Measurements from ENCODE around the gene HOXC5.

Gene HOXC5

DNA sequence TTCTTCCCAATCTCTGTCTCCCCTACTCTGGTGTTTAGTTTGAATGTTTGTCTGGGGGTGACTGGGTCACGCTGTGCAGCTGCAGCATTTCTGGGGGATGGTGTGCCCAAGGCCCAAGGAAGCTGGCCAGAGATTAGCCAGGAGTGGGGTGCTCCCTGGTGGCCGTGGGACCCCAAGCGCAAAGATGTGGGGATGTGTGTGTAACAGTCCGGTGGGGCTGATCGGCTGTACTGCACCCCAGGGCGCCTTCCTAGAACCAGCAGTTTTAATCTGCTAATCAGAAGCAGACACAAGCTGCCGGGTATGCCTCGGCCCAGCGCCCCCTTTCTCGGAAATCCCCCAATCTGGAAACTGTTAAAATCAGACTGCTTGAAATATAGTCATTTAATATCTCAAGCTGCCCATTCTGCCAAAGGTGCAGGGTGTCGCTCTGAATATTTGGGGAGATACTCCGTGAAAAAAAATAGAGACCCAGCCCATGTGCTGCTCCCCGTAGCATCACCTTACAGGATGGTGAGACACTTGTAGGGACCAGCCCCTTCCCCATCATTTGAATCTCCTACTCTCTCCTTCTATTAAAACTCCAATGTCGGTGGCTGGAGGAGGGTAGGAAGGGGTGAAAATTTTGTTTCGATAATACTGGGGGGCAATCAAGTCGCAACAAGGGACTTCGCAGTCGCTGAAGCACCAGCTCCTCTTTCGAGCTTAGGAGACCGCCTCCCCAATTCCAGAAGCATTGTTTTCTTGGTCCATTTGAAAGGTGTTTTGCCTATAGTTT lies 28.6 kb upstream of the HOXC5 start:
- H3K4me3 ChIP-seq (ENCODE audit: low read depth, low read length) = no peak overlapping the region
- DNase-seq (ENCODE audit: low read depth) = no peak
- TF ChIP-seq, protein P1, sequence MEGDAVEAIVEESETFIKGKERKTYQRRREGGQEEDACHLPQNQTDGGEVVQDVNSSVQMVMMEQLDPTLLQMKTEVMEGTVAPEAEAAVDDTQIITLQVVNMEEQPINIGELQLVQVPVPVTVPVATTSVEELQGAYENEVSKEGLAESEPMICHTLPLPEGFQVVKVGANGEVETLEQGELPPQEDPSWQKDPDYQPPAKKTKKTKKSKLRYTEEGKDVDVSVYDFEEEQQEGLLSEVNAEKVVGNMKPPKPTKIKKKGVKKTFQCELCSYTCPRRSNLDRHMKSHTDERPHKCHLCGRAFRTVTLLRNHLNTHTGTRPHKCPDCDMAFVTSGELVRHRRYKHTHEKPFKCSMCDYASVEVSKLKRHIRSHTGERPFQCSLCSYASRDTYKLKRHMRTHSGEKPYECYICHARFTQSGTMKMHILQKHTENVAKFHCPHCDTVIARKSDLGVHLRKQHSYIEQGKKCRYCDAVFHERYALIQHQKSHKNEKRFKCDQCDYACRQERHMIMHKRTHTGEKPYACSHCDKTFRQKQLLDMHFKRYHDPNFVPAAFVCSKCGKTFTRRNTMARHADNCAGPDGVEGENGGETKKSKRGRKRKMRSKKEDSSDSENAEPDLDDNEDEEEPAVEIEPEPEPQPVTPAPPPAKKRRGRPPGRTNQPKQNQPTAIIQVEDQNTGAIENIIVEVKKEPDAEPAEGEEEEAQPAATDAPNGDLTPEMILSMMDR (IDR thresholded peaks at IDR 0.05; ENCODE audit: control insufficient read depth, extremely low read depth, insufficient read depth) = no peak

GRCh38 chr12:54004841-54005530 lies 27.9 kb upstream of the HOXC5 start:
- H3K4me3 ChIP-seq (ENCODE audit: low read depth, low read length) = no peak overlapping the region
- TF ChIP-seq, protein P1 (IDR thresholded peaks at IDR 0.05; ENCODE audit: control insufficient read depth, extremely low read depth, insufficient read depth) = no peak
- DNase-seq (ENCODE audit: low read depth) = no peak

DNA sequence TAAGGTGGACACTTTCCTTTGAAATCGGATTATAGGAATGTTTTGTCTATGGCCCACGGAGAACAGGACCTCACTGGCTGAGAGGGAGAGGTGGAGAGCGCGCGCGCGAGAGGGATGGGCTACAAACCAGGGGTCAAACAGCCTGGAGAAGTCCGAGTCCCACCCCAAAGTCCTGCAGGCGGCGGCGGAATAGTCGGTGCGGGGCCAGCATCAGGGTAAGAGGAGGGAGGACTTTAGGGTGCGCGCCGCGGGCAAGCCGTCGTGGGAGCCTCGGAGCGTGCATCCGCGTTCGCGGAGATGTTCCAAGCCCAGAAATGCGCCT lies 27.4 kb upstream of the HOXC5 start:
- TF ChIP-seq, protein P1 (IDR thresholded peaks at IDR 0.05; ENCODE audit: control insufficient read depth, extremely low read depth, insufficient read depth) = no peak
- H3K4me3 ChIP-seq (ENCODE audit: low read depth, low read length) = no peak overlapping the region
- DNase-seq (ENCODE audit: low read depth) = no peak

GRCh38 chr12:54005853-54006558 lies 26.8 kb upstream of the HOXC5 start:
- TF ChIP-seq, protein P1 (IDR thresholded peaks at IDR 0.05; ENCODE audit: control insufficient read depth, extremely low read depth, insufficient read depth) = peak; percentile 96
- H3K4me3 ChIP-seq (ENCODE audit: low read depth, low read length) = no peak overlapping the region
- DNase-seq (ENCODE audit: low read depth) = no peak

DNA sequence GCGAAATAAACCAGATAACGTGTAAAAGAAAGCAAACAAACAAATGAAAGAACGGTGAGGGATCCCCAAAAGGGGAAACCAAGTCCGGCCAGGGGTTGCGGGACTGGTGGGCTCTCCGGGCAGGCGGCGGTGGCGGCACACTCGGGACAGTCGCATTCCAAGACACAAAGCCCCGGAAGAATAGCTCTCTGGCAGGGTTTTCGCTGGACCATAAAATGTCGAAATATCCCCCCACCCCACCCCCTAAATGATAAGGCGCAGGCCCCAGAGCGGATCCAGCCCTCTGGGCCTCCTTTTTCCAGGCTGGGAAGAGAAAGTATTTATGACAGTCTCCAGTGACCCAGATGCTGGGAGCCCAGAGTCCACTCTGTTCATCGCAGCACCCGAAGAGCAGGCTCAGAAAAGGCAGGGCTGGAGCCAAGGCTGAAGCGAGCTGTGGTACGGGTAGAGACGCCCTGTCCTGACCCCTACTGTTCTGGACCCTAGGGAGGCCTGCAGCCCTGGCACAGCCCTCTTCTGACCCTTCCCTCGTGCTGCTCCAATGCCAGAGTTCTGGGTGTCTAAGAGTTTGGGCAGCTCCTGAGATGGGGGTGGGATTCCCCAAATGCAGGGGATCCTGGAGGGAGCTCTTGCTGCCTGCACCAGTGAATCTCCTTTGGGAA lies 26.2 kb upstream of the HOXC5 start:
- no peak for DNase-seq (ENCODE audit: low read depth)
- TF ChIP-seq, protein P1 (IDR thresholded peaks at IDR 0.05; ENCODE audit: control insufficient read depth, extremely low read depth, insufficient read depth) = no peak
- no peak overlapping the region for H3K4me3 ChIP-seq (ENCODE audit: low read depth, low read length)

DNA sequence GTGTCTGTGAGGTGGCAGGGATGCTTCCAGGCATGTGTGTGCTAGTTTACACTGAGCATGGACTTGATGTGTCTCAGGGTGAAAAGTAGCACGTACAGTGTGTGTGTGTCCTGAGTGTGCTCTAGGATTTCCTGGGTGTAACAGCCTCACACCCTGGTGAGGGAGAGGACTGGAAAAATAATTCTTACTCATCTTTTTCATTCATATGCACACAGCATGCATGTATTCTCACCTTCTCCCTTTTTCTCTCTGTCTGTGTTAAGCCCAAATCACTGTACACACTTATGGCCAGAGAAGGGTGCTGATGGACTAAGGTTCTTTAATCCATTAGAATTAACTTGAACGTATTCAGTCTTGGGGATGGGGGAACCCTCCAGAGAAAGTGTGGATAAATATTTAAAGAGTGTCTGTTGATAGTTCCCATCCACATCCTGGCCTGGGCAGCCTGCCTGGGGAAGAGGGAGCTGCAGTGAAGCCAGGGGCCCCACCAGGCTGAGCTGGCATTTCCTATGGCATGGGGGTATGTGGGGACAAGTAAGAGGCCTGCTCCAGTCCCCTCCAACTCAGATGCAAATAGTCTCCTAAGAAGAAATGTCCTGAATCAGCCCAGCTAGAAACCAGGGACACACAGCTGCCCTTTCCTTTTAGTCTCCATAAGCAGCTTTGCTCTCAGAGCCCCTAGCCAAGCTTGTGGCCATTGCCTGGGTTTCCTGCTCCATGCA lies 25.2 kb upstream of the HOXC5 start:
- no peak overlapping the region for H3K4me3 ChIP-seq (ENCODE audit: low read depth, low read length)
- TF ChIP-seq, protein P1 (IDR thresholded peaks at IDR 0.05; ENCODE audit: control insufficient read depth, extremely low read depth, insufficient read depth) = no peak
- no peak for DNase-seq (ENCODE audit: low read depth)
